ENCODE results near the gene RBP5. TPM values are rescaled to one million over a fixed set of nuclear protein-coding genes. Genes with fewer than 3 reads are reported as not detected.

The RBP5 gene
- total and polyA plus RNA-seq, 9 of the 15 experiments (the other 6 are each of a cell fraction or from before 2014, with no cell fraction given): 8.6 to 22.5 (median 11.4) TPM

DNA sequence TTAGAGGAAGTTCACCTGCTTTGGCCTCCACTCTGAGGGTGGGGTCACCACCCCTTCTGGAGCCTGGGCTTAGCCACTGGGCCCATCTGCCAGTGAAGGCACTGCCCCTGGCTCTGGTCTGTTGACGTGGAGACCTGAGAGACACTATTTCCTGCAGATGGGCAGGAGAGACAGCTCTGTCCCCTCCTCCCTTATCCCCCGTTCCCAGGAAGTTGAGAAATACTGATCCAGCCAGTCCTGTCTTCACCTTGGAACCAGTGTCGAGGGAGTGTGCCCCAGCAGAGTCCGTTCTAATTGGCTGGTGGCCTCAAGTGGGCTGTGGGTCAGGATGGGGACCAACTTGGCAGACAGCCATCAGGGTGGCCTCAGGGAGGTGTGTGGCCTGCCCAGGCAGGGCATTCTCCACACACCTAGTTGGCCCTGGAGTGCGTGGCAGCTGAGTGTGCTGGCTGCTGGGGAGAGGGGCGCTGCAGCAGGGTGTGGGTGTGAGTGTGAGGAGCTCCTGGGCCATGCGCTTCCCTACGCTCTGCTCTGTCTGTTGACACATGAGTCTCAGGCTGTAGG, 26.9 kb upstream of the RBP5 start:
- peaks cover 0 to 9% of the 10 kb centered on the region in 2 experiments; a peak in 2 of 5 replicates for H3K4me1 ChIP-seq (replicated peaks in 1 of 2; ENCODE audit: control insufficient read depth in 2 of 2, insufficient read depth in 2 of 2, low read length in 2 of 2)
- no peaks in the 10 kb centered on the region for H3K27me3 ChIP-seq (ENCODE audit: control insufficient read depth in 2 of 2, insufficient read depth in 2 of 2, low read length in 2 of 2)
- BruUV-seq (replicated peaks): no TSS peak
- H3K4me2 ChIP-seq (ENCODE audit: insufficient read depth, low read length): no peak overlapping the region
- ATAC-seq: no peak
- no peak for TF ChIP-seq IRF2 (CRISPR knock-in tag; IDR thresholded peaks at IDR 0.05)
- TF ChIP-seq ZNF780A (CRISPR knock-in tag; IDR thresholded peaks at IDR 0.05): no peak
- TF ChIP-seq NFIC (IDR thresholded peaks at IDR 0.05): peak; percentile 19; the same call in 1 of the 2 replicates
- TF ChIP-seq, protein P1, sequence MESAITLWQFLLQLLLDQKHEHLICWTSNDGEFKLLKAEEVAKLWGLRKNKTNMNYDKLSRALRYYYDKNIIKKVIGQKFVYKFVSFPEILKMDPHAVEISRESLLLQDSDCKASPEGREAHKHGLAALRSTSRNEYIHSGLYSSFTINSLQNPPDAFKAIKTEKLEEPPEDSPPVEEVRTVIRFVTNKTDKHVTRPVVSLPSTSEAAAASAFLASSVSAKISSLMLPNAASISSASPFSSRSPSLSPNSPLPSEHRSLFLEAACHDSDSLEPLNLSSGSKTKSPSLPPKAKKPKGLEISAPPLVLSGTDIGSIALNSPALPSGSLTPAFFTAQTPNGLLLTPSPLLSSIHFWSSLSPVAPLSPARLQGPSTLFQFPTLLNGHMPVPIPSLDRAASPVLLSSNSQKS (CRISPR knock-in tag; IDR thresholded peaks at IDR 0.05): no peak
- H4K20me1 ChIP-seq (replicated peaks; ENCODE audit: control insufficient read depth, insufficient read depth, low read length): no peaks in the 10 kb centered on the region
- no peaks in the 10 kb centered on the region for H3K9me3 ChIP-seq (replicated peaks; ENCODE audit: control insufficient read depth, insufficient read depth, low read depth, low read length)
- H3K79me2 ChIP-seq (ENCODE audit: control insufficient read depth, insufficient read depth, low read length): no peaks in the 10 kb centered on the region
- H3K27ac ChIP-seq (ENCODE audit: extremely low read depth, low read depth, low read length): no peak overlapping the region
- no peaks in the 10 kb centered on the region for H3K9me1 ChIP-seq (ENCODE audit: control insufficient read depth, insufficient read depth, low read length)
- ChIA-PET CTCF (ENCODE audit: low intra/inter-chr PET ratio) (no interaction called here), POLR2A (interaction anchor here (0.6 kb wide), 1 partner anchor 10 kb away, joined by 3 read pairs; no protein-coding TSS in a partner anchor)
- no peak for DNase-seq (ENCODE audit: extremely low read depth in 1 of 4, low spot score in 3 of 4)
- peak overlapping the region in 1 of 2 experiments; percentile 35; a peak in 1 of 4 replicates for H3K9ac ChIP-seq (ENCODE audit: insufficient read depth in 1 of 2, low read depth in 2 of 2, low read length in 2 of 2)
- intact Hi-C loops (cut with micrococcal nuclease): no loop called here
- H3K36me3 ChIP-seq (ENCODE audit: control insufficient read depth, insufficient read depth, low read length): peaks cover 13% of the 10 kb centered on the region; the same call in 1 of the 3 replicates
- 87% methylated on average over 7 of the region's 8 CpGs for WGBS (ENCODE audit: insufficient coverage, low coverage, missing lambda C conversion rate)
- in situ Hi-C loops (cut with MboI): no loop called here
- no peak overlapping the region for H2AFZ ChIP-seq (ENCODE audit: low read depth, low read length)
- no peak overlapping the region for H3K4me3 ChIP-seq
- no peak for FAIRE-seq
